ENCODE measurements around the gene ZNF253.
A peak's percentile ranks its signal among the peaks of the same experiment; 100 is the strongest.
"Not testable (repeated sequence)": the region's sequence is repeated elsewhere in the genome, so short reads cannot be mapped to it uniquely, and the experiment has no call there.

Gene ZNF253
- total RNA-seq, result 0.51 to 13.7 (median 5.2) reads per million in 18 experiments

DNA sequence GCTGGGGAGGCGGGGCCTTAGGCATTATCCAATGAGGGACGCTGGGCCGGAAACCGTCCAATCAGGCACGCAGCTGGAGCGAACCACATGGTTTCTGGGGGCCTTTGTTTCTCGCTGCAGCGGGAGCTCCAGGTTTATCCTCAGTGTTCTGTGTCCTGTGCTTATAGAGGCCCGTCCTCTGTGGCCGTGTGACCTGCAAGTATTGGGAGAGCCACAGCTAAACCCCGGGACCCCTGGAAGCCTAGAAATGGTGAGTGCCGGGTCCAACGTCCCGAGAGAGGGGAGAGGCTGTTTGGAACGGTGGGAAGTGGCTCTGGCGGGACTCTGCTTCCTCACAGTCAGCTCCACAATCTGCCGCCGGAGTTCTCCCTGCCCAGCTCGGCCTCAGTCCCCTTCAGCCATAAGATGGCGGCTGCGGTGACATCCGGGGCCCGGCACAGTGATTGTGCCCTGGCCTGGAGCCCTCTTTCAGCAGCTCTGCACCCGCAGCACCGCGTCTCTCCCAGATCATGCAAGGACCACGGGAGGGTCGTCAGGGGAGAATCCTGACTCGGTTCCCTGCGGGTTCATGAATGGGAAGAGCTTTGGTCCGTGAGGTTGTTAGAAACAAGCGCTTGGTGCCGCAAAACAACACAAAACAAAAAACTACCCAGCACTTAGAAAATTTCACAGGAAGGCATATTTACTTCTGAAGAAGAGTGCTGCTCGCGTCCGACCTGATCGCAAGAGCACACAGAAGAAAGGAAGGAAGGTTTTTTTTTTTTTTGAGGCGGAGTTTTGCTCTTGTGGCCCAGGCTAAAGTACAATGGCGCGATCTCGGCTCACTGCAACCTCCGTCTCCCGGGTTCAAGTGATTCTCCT, at the start of gene ZNF253:
ZNF253 (plus strand) TSS at position 133 of the 861 bp plus-strand sequence; CDS start at position 248, 115 bp downstream.
- peak; percentile 92 to 96 for DNase-seq

DNA sequence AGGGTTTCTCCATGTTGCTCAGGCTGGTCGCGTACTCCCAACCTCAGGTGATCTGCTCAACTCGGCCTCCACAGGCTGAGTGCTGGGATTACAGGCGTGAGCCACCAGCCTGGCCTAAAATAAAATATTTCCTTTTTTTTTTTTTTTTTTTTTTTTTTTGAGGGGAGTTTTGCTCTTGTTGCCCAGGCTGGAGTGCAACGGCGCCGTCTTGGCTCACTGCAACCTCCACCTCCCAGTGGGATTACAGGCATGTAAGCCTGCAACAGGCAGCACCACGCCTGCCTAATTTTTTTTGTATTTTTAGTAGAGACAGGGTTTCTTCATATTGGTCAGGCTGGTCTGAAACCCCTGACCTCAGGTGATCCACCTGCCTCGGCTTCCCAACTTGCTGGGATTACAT, 49.0 kb upstream of the ZNF253 start:
- DNase-seq, result no peak

DNA sequence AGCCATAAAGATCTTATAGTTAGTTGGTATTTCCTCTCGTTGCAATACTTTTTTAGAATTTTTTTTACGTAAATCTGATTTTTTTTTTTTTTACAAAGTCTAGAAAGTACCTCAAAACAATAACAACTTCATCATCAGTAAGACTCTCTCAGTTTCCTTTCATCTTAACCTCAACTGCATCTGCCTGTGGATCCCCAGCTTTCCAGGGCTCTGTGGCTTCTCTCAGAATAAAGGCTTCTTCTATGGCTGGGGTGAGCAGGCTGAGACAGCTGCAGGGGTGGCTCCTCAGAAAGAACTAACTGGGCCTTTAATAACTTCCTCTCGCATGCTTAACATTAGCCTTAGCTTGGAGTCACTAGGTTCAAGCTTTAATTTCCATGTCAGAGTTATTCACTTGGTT, 48.3 kb upstream of the ZNF253 start:
- DNase-seq, result no peak

DNA sequence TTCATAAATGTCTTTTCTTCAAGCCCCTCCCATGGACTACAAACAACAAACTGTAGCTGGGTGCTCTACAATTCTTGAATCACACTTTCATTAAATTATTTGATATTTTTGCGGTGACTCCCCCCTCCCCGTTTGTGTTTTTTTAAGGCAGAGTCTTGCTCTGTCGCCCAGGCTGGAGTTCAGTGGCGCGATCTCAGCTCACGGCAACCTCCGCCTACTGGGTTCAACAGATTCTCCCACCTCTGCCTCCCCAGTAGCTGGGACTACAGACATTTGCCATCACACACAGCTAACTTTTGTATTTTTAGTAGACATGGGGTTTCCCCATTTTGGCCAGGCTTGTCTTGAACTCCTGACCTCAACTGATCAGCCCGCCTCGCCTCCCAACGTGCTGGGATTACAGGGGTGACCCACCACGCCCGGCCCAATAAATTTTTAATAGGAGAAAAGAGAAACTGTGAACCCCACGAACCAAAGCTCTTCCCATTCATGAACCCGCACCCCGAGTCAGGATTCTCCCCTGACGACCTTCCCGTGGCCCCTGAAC, 44.8 kb upstream of the ZNF253 start:
- DNase-seq, result no peak

DNA sequence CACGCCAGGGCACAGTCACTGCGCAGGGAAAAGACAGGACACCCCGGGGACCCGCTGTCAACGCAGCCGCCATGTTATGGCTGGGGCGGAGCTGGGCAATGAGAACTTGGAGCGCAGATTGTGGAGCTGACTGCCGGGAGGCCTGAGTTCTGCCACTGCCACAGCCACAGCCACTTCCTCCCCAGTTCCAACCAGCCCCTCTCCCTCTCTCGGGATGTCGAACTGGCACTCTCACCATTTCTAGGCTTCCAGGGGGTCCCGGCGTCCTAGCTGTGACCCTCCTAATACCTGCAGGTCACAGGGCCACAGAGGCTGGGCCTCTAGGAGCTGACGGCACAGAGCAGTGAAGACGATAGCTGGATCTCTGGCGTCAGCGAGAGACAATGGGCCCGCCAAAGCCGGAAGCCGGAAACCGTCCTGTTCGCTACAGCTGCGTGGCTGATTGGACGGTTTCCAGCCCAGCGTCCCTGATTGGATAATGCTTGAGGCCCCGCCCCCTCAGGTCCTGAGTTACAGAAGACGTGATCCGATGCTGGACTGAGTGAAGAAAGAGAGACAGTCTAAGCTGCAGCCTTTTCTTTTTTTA, 44.2 kb upstream of the ZNF253 start, which contains the start of gene ZNF506:
ZNF506 (minus strand) TSS at position 385 of the 586 bp plus-strand sequence; CDS start at position 238, 147 bp downstream.
- peak; percentile 96 to 98 for DNase-seq

DNA sequence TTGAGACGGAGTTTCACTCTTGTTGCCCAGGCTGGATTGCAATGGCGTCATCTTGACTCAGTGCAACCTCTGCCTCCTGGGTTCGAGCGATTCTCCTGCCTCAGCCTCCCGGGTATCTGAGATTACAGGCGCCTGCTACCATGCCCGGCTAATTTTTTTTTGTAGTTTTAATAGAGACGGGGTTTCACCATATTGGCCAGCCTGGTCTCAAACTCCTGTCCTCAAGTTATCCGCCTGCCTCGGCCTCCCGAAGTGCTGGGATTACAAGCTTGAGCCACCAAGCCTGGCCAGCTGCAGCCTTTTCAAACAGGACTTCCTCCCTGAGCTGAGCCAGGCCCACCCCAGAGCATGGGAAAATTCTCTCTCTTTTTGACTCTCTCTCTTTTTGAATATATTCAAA, 43.7 kb upstream of the ZNF253 start:
- not testable (repeated sequence) for DNase-seq

DNA sequence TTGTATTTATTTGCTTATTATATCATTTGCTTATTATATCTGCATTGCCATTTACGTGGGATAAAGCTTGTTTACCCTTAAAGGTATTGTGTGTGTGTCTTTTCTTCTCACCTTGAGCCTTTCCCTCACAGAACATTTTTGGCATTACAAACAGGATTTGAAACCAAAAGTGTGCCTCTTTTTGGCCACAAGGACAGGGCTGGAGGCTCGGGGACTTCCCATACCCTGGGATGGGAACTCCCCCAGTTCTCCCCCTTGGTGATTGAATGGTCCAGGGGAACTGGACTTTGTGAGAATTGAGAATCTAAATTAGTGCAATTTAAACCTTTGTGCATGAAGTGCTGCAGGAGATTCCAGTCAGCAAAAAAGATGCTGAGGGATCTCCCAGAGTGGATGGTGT, 41.8 kb upstream of the ZNF253 start:
- no peak for DNase-seq

DNA sequence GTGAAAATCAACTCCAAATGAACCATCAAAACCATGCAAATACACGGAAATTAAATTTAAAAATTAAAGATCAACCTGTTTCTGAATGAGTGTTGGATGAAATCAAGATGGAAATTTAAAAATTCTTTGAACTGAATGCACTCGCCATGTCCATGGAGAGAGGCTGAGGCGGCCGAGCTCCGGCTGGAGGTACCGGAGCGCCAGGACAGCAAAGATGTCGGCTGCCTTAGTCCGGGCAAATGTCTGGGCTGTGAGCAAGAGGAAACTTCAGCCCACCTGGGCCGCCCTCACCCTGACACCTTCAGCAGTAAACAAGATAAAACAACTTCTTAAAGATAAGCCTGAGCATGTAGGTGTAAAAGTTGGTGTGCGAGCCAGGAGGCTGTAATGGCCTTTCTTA, 38.8 kb upstream of the ZNF253 start:
- no peak for DNase-seq

DNA sequence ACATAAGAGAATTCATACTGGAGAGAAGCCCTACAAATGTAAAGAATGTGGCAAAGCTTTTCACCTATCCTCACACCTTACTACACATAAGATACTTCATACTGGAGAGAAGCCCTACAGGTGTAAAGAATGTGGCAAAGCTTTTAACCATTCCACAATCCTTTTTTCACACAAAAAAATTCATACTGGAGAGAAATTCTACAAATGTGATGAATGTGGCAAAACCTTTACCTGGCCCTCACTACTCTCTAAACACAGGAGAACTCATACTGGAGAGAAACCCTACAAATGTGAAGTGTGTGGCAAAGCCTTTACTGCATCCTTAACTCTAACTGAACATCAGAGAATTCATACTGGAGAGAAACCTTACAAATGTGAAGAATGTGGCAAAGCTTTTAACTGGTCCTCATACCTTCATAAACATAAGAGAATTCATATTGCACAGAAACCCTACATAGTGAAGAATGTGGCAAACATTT, 30.1 kb upstream of the ZNF253 start:
- no peak for DNase-seq

DNA sequence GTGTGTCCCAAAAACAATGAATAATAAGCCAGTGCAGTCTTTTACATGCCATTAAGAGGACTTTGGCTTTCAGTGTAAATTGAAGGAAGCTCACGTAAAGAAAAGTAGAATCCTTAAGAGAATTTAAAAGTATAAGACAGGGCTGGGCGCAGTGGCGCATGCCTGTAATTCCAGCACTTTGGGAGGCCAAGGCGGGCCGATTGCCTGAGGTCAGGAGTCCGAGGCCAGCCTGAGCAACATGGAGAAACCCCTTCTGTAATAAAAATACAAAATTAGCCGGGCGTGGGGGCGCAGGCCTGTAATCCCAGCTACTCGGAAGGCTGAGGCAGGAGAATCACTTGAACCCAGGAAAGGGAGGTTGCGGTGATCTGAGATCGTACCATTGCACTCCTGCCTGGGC, 17.9 kb upstream of the ZNF253 start:
- DNase-seq, result no peak

DNA sequence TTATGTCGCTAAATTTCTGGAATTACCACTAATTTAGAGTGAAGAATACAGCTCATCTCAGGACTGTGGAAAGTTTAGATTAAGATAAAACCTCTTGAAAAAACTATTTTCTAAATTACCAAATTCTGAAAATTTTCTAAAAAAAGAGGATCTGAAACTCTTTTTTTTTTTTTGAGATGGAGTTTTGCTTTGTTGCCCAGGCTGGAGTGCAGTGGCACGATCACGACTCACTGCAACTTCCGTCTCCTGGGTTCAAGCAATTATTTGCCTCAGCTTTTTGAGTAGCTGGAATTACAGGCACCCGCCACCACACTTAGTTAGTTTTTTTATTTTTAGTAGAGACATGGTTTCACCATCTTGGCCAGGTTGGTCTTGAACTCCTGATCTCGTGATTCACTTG, 16.6 kb upstream of the ZNF253 start:
- DNase-seq, result no peak

DNA sequence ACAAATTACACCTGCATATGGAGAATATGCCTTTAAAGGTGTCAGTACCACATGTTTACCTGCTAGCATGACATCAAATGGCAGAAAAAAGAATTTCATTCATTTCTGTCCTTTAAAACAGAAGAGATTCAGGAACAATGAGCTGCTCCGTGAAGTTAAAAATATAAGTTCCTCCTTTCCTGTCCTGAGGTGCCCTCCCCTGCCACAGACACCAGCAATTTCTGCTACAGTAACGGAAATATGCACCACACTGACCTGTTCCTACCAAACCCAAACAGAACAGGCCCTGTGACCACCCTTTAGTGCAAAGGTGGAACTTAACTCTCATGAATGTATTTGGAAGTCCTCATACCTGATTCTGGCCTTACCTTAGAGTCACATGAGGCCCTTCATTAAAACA, 13.9 kb upstream of the ZNF253 start:
- not testable (repeated sequence) for DNase-seq

DNA sequence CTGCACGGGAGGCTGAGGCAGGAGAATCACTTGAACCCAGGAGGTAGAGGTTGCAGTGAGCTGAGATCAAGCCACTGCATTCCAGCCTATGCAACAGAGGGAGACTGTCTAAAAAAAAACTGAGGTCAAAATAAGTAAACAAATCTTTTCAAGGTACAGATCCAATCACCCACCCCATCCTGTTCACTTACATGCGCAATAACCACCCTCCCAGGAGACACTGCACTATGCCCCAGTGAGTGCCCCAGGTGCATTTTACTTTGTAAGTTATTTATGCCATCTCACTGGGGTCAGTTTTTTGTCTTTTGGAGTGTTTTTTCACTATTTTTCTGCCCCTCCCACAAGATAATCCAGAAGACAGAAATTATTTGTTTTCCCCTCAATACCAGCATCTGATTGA, 6.9 kb upstream of the ZNF253 start:
- DNase-seq, result no peak

DNA sequence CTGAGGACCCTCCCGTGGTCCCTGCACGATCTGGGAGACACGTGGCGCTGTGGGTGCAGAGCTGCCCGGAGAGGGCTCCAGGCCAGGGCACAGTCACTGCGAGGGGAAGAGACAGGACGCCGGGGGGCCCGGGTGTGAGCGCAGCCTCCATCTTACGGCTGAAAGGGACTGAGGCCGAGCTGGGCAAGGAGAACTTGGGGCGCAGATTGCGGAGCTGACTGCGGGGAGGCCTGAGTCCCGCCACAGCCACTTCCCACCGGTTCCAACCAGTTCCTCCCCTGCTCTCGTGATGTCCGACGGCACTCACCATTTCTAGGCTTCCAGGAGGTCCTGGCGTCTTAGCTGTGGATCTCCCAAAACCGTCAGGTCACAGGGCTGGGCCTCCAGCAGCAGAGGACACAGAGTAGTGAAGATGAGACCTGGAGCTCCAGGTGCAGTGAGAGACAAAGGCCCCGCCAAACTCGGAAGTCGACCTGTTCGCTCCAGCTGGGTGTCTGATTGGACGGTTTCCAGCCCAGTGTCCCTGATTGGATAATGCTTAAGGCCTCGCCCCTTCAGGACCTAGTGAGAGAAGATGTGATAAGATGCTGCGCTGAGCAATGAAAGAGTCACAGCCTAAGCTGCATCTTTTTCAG, 4.8 kb upstream of the ZNF253 start:
- DNase-seq, result no peak

DNA sequence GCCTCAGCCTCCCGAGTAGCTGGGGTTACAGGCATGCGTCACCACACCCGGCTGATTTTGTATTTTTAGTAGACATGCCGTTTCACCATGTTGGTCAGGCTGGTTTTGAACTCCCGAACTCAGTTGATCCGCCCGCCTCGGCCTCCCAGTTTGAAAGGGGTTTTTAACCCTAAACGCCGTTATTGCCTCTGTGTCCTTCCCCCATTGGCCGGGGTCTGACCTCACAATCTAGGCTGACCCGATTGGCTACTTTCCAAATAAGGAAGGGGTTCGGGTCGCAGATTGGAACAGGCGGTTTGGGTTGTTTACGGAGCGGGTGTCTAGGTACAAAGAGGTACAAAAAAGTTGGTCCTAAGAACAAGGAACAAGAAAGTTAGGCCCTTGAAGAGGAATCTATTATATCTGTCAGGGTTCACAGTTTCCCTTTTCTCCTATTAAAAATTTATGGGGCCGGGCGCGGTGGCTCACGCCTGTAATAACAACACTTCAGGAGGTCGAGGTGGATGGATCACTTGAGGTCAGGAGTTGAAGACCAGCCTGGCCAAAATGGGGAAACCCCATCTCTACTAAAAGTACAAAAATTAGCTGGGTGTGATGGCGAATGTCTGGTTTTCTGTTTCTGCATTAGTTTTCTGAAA, 1.0 kb downstream of the ZNF253 start:
- DNase-seq, result peak in 1 of 2 donors; percentile 45

DNA sequence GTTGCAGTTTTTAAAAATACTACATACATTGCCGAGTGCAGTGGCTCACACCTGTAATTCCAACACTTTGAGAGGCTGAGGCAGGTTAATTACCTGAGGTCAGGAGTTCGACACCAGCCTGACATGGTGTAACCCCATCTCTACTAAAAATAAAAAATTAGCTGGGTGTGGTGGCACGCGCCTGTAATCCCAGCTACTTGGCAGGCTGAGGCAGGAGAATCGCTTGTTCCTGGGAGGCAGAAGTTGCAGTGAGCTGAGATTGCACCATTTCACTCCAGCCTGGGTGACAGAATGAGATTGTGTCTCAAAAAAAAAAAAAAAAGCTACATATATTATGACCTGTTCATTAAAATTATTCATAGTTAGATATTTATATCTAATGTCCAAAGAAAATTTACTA, 4.4 kb downstream of the ZNF253 start:
- not testable (repeated sequence) for DNase-seq

DNA sequence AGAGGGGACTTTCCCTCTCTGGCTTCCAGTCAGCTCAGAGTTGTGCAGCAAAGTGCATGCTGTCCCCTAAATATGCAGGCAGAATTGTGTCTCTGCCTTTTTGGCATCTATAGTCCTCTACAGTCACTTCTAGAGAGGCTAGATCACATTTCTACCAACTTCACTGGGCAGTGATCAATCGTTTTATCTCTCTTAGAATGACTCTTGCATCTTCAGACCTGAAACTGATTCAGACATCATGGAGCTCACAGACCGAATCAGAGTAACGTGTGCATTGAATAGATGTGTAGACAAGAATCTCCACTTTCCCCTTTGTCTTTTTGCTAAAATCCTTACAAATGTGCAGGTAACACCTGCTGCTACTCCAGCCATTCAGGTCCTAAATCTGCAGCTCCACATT, 6.2 kb downstream of the ZNF253 start:
- no peak for DNase-seq

DNA sequence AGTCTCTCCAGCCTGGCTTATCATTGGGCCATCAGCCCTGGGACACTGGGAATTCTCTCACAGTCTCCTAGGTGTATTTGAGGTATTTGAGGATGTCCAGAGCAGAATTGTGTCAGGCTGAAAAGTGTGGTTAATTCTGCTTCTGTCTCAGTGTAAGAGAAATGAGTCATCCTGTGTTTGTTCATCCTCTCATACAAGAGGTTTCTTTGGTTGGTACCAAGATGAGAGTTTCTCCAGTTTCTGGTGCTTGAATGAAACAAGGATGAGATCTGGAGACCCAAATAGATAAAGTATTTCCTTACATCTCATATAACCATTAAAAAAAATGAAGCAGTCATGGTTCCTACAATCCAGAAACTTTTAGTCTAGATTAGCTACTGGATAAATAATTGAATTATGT, 7.7 kb downstream of the ZNF253 start:
- no peak for DNase-seq

DNA sequence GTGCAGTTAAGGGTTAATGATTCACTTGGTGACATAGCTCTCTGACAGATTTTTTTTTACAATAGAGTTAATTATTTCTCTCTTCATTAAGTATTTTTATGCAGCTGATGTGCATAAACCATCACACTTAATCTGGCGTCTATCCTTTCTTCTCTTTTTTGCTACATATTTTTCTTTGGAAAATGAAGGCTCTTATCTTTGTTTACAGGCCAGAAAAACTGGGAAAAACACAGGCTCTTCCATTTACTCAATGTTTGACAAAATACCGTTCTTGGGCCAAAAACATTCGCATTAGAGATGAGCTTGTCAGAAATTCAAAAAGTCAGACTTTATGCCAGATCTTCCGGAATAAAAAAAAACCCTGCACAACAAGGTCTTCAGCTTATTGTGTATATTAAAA, 12.0 kb downstream of the ZNF253 start:
- no peak for DNase-seq

DNA sequence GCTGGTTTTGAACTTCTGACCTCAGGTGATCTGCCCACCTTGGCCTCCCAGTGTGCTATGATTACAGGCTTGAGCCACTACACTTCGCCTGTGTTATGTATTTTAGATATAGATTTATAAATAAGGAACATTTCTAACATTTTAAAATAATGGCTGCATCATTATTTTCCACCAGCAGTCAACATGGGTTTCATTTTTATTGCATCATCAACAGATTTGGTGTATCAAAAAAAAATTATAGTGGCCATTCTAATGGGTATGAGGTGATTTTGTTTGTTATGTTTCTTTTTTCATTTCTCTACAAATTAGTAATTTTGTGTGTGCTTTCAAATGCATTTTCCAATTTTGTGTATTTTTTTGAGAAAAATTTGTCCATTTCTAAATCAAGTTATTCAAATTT, 18.9 kb downstream of the ZNF253 start:
- DNase-seq, result no peak

DNA sequence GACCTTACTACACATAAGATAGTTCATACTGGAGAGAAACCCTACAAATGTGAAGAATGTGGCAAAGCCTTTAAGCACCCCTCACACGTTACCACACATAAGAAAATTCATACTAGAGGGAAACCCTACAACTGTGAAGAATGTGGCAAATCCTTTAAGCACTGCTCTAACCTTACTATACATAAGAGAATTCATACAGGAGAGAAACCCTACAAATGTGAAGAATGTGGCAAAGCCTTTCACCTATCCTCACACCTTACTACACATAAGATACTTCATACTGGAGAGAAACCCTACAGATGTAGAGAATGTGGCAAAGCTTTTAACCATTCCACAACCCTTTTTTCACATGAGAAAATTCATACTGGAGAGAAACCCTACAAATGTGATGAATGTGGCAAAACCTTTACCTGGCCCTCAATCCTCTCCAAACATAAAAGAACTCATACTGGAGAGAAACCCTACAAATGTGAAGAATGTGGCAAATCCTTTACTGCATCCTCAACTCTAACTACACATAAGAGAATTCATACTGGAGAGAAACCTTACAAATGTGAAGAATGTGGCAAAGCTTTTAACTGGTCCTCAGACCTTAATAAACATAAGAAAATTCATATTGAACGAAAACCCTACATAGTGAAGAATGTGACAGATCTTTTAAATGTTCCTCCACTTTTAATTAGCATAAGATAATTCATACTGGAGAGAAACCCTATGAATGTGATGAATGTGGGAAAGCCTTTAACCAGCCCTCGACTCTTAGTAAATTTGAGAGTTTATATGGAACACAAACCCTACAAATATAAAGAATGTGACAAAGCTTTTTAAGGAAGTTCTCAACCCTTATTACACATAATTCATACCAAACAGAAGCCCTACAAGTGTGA, 26.6 kb downstream of the ZNF253 start:
- DNase-seq, result not testable (repeated sequence)

All from inflammatory macrophage (primary cell).